SU-DHL-6 (cell line): ENCODE results near the gene MTX1.

Experiments used
- EZH2phosphoT487 ChIP-seq: fragments of 200-600 bp; sonication (generic), shearing (Covaris generic); conservative IDR thresholded peaks from 2 replicates; pipeline ENCODE4 v1.6.1; 2018; ENCODE audit warnings: mild to moderate bottlenecking, antibody characterized with exemption, low read length, moderate library complexity, mixed read lengths
- TF ChIP-seq, protein P1 (sequence below): fragments of 200-600 bp; sonication (generic); IDR thresholded peaks from one replicate; pipeline ENCODE4 v1.5.1; 2017; ENCODE audit warnings: antibody characterized with exemption, mild to moderate bottlenecking, low read length, moderate library complexity; ENCODE audit not compliant: insufficient read depth, poor library complexity, severe bottlenecking

DNA sequence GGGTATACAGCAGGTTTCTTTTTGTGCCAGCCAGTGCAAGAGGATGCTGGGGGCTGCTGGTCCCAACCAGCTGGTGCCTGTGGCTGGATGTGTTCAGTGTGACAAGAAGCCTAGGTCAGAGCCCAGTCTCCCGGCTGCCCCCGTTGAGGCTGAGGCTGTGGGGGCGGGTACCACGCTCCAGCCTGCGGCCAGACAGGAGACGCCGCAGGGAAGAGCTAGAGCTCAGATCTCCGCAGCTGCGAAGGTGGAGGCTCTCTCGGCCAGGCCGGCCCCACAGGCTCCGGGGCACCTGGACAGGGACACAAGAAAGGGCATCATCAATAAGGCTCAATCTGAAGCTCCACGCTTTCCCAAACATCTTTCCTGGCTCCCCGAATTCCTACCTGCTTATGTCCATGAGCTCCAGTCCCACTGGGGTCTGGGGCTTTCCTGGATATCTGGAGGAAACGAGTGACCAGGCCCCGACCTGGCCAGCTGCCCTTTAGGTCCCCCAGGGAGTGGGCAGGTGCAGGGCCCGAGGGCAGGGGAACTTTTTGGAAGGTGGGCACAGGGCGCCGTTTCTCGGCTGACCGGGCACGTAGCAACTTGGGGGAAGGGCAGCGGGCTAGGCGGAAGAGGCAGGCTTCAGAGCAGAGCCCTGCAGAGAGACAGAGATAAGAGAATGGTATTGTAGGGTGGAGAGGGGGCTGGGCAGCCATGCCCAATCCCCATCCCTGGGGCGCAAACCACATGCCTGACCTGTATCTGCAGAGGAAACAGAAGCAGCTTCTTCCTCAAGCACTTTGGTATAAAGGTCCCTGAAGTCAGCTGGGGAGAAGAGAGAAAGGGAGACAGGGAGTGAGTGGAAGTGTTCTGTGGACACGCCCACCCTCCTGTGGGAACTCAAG, 39.4 kb downstream of the MTX1 start:
- TF ChIP-seq, protein P1, sequence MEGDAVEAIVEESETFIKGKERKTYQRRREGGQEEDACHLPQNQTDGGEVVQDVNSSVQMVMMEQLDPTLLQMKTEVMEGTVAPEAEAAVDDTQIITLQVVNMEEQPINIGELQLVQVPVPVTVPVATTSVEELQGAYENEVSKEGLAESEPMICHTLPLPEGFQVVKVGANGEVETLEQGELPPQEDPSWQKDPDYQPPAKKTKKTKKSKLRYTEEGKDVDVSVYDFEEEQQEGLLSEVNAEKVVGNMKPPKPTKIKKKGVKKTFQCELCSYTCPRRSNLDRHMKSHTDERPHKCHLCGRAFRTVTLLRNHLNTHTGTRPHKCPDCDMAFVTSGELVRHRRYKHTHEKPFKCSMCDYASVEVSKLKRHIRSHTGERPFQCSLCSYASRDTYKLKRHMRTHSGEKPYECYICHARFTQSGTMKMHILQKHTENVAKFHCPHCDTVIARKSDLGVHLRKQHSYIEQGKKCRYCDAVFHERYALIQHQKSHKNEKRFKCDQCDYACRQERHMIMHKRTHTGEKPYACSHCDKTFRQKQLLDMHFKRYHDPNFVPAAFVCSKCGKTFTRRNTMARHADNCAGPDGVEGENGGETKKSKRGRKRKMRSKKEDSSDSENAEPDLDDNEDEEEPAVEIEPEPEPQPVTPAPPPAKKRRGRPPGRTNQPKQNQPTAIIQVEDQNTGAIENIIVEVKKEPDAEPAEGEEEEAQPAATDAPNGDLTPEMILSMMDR = no peak
- TF ChIP-seq EZH2phosphoT487 = no peak
